NCI-H146 treated with DMSO at 0.1 percent for 48 hours (cell line): ENCODE data around the gene ZNF71.

ENCODE experiments used
- DNase-seq: peaks from one replicate; lab custom pipeline; 2025; ENCODE audit not compliant: unreplicated experiment; lab: John Stamatoyannopoulos, UW

The ZNF71 gene

GRCh38 chr19:56594783-56595547 lies at the start of gene ZNF71:
Gene ZNF71, plus strand, starts transcription at chr19:56595302. Its CDS starts 6,257 bp downstream, at chr19:56601559.
- DNase-seq = peak; percentile 83

- DNase-seq = no peak
Measured at GRCh38 chr19:56547535-56547934, 47.6 kb upstream of the ZNF71 start.

GRCh38 chr19:56554272-56554869 lies 40.7 kb upstream of the ZNF71 start:
- no peak for DNase-seq

GRCh38 chr19:56562766-56563165 lies 32.3 kb upstream of the ZNF71 start:
- DNase-seq = no peak

GRCh38 chr19:56566904-56567273 lies 28.2 kb upstream of the ZNF71 start:
- DNase-seq = peak; percentile 44

- peak; percentile 92 for DNase-seq
Measured at GRCh38 chr19:56567274-56568120, 27.6 kb upstream of the ZNF71 start, which contains the start of gene ZNF470. Gene ZNF470, plus strand, starts transcription at chr19:56567468. Its CDS starts 2,844 bp downstream, at chr19:56570312.

GRCh38 chr19:56572589-56572988 lies 22.5 kb upstream of the ZNF71 start:
- DNase-seq = no peak

- DNase-seq = no peak
Measured at GRCh38 chr19:56573914-56574313, 21.2 kb upstream of the ZNF71 start.

GRCh38 chr19:56577719-56578602 lies 17.1 kb upstream of the ZNF71 start:
- DNase-seq = no peak

GRCh38 chr19:56594446-56594782 lies 688 bp upstream of the ZNF71 start:
- DNase-seq = no peak

GRCh38 chr19:56595548-56595899 lies 422 bp downstream of the ZNF71 start:
- no peak for DNase-seq

GRCh38 chr19:56596676-56597075 lies 1.6 kb downstream of the ZNF71 start:
- no peak for DNase-seq

GRCh38 chr19:56597696-56598095 lies 2.6 kb downstream of the ZNF71 start:
- DNase-seq = no peak

- DNase-seq = no peak
Measured at GRCh38 chr19:56601375-56601774, 6.3 kb downstream of the ZNF71 start.

- no peak for DNase-seq
Measured at GRCh38 chr19:56603829-56604228, 8.7 kb downstream of the ZNF71 start.

- no peak for DNase-seq
Measured at GRCh38 chr19:56608274-56608964, 13.3 kb downstream of the ZNF71 start.

- DNase-seq = no peak
Measured at GRCh38 chr19:56611288-56611687, 16.2 kb downstream of the ZNF71 start.

GRCh38 chr19:56612737-56613136 lies 17.6 kb downstream of the ZNF71 start:
- no peak for DNase-seq

- no peak for DNase-seq
Measured at GRCh38 chr19:56613639-56614038, 18.5 kb downstream of the ZNF71 start.

GRCh38 chr19:56617531-56617930 lies 22.4 kb downstream of the ZNF71 start:
- DNase-seq = no peak
